Sigmoid colon (tissue), 4 donors: ENCODE measurements around the gene AQP6.

ENCODE experiments used
- CTCF ChIP-seq, 4 experiments: fragments of 450-650 bp in 3 of 4; fragments of 200-600 bp in 1 of 4; IDR thresholded peaks; one replicate each; pipeline ENCODE4 v1.5.1; 2016 to 2019; ENCODE audit warnings: antibody characterized with exemption in 4 of 4, mild to moderate bottlenecking in 3 of 4, moderate library complexity in 2 of 4
- POLR2A ChIP-seq, 2 donors: fragments of 450-650 bp; IDR thresholded peaks; one replicate each; pipeline ENCODE4 v1.6.1; 2016; ENCODE audit warnings: antibody characterized with exemption in 2 of 2, mild to moderate bottlenecking in 2 of 2, moderate library complexity in 2 of 2
- POLR2AphosphoS5 ChIP-seq, 4 donors: sonication (generic); formaldehyde crosslinking; IDR thresholded peaks; one replicate each; pipeline ENCODE4 v1.6.1; 2017; ENCODE audit warnings: antibody characterized with exemption in 4 of 4

- TF ChIP-seq CTCF (IDR thresholded peaks at IDR 0.05) (no peak), POLR2AphosphoS5 (IDR thresholded peaks at IDR 0.05) (no peak), POLR2A (IDR thresholded peaks at IDR 0.05) (no peak)
Observed at GRCh38 chr12:49929581-49929980, 43.2 kb upstream of the AQP6 start.
